ENCODE results near the gene RSRC1. TPM values are rescaled to one million over a fixed set of nuclear protein-coding genes. Genes with fewer than 3 reads are reported as not detected.

The RSRC1 gene
- total RNA-seq, 1 donor from 2014 or later, result 28.5 TPM

DNA sequence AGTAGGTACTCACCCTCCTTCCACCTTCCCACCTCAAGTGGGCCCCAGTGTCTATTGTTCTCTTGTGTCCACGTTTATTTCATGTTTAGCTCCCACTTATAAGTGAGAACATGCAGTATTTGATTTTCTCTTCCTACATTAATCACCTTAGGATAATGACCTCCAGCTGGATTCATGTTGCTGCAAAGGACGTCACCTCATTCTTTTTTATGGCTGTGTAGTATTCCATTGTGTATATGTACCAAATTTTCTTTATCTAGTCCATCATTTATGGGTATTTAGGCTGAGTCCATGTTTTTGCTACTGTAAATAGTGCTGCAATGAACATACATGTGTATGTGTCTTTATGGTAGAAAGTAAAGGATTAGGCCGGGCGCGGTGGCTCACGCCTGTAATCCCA, 455.2 kb downstream of the RSRC1 start:
- H3K27me3 ChIP-seq (ENCODE audit: insufficient read depth, low read length), result no peaks in the 10 kb centered on the region
- no peaks in the 10 kb centered on the region for H3K9me3 ChIP-seq (ENCODE audit: insufficient read depth, low read depth, low read length)
- Mint-ChIP-seq H3K27ac (ENCODE audit: unreplicated experiment) (no peak overlapping the region), H3K9me3 (ENCODE audit: unreplicated experiment) (no peaks in the 10 kb centered on the region), H3K4me1 (ENCODE audit: low read depth, unreplicated experiment) (peaks cover 7% of the 10 kb centered on the region), H3K4me3 (ENCODE audit: unreplicated experiment) (no peak overlapping the region), H3K27me3 (ENCODE audit: low read depth, unreplicated experiment) (peaks cover 2% of the 10 kb centered on the region), H3K36me3 (ENCODE audit: low read depth, unreplicated experiment) (no peaks in the 10 kb centered on the region)
- DNase-seq (ENCODE audit: low read depth) (no peak), FAIRE-seq (no peak)
- no peaks in the 10 kb centered on the region for H3K79me2 ChIP-seq (ENCODE audit: insufficient read depth, low read length)
- TF ChIP-seq, protein P1, sequence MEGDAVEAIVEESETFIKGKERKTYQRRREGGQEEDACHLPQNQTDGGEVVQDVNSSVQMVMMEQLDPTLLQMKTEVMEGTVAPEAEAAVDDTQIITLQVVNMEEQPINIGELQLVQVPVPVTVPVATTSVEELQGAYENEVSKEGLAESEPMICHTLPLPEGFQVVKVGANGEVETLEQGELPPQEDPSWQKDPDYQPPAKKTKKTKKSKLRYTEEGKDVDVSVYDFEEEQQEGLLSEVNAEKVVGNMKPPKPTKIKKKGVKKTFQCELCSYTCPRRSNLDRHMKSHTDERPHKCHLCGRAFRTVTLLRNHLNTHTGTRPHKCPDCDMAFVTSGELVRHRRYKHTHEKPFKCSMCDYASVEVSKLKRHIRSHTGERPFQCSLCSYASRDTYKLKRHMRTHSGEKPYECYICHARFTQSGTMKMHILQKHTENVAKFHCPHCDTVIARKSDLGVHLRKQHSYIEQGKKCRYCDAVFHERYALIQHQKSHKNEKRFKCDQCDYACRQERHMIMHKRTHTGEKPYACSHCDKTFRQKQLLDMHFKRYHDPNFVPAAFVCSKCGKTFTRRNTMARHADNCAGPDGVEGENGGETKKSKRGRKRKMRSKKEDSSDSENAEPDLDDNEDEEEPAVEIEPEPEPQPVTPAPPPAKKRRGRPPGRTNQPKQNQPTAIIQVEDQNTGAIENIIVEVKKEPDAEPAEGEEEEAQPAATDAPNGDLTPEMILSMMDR (IDR thresholded peaks at IDR 0.05; ENCODE audit: insufficient read depth, low read depth, low read length), result no peak
- no peak for TF ChIP-seq EZH2 (IDR thresholded peaks at IDR 0.05; ENCODE audit: insufficient read depth, low read length)
- H3K4me2 ChIP-seq (ENCODE audit: low read length), result no peak overlapping the region
- H4K20me1 ChIP-seq (ENCODE audit: insufficient read depth, low read length), result no peaks in the 10 kb centered on the region
- H3K36me3 ChIP-seq (ENCODE audit: insufficient read depth, low read length), result no peaks in the 10 kb centered on the region
- H3K27ac ChIP-seq (ENCODE audit: low read depth, low read length), result no peak overlapping the region
- no peak overlapping the region for H3K9ac ChIP-seq (ENCODE audit: low read length)
- H2AFZ ChIP-seq (ENCODE audit: low read depth, low read length), result no peak overlapping the region
- H3K4me3 ChIP-seq (ENCODE audit: insufficient read depth, low read depth, low read length), result no peak overlapping the region
- no peaks in the 10 kb centered on the region for H3K4me1 ChIP-seq (ENCODE audit: insufficient read depth, low read length)

DNA sequence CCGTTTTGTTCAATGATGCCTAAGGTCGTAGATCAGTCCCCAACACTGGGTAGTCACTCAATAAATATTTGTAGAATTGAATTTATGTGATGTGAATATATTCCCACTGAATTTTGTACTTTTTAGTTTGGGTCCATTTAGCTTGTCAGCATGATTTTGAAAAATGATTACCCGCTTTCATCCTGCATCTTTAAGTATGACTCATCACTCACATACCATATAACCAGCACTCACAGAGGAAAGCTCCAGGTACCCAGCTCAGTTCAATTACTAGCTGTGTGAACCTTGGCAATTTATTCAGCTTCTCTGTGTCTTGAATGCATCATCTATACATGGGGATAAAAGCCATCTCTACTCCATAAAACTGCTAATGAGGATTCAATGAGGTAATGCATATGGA, 458.9 kb downstream of the RSRC1 start:
- Histone ChIP-seq H3K27ac (ENCODE audit: low read depth, low read length) (no peak overlapping the region), H4K20me1 (ENCODE audit: insufficient read depth, low read length) (no peaks in the 10 kb centered on the region), H3K9ac (ENCODE audit: low read length) (no peak overlapping the region), H3K9me3 (ENCODE audit: insufficient read depth, low read depth, low read length) (no peaks in the 10 kb centered on the region), H3K4me2 (ENCODE audit: low read length) (no peak overlapping the region), H3K79me2 (ENCODE audit: insufficient read depth, low read length) (no peaks in the 10 kb centered on the region), H3K36me3 (ENCODE audit: insufficient read depth, low read length) (no peaks in the 10 kb centered on the region), H3K27me3 (ENCODE audit: insufficient read depth, low read length) (no peaks in the 10 kb centered on the region), H3K4me1 (ENCODE audit: insufficient read depth, low read length) (peaks cover 10% of the 10 kb centered on the region), H2AFZ (ENCODE audit: low read depth, low read length) (no peak overlapping the region), H3K4me3 (ENCODE audit: insufficient read depth, low read depth, low read length) (no peak overlapping the region)
- Mint-ChIP-seq H3K27me3 (ENCODE audit: low read depth, unreplicated experiment) (no peaks in the 10 kb centered on the region), H3K4me1 (ENCODE audit: low read depth, unreplicated experiment) (peaks cover 8% of the 10 kb centered on the region), H3K27ac (ENCODE audit: unreplicated experiment) (peak overlapping the region; percentile 42), H3K36me3 (ENCODE audit: low read depth, unreplicated experiment) (no peaks in the 10 kb centered on the region), H3K4me3 (ENCODE audit: unreplicated experiment) (no peak overlapping the region), H3K9me3 (ENCODE audit: unreplicated experiment) (no peaks in the 10 kb centered on the region)
- FAIRE-seq (no peak), DNase-seq (ENCODE audit: low read depth) (peak; percentile 18)
- TF ChIP-seq EZH2 (IDR thresholded peaks at IDR 0.05; ENCODE audit: insufficient read depth, low read length), result no peak
- TF ChIP-seq, protein P1 (IDR thresholded peaks at IDR 0.05; ENCODE audit: insufficient read depth, low read depth, low read length), result no peak

DNA sequence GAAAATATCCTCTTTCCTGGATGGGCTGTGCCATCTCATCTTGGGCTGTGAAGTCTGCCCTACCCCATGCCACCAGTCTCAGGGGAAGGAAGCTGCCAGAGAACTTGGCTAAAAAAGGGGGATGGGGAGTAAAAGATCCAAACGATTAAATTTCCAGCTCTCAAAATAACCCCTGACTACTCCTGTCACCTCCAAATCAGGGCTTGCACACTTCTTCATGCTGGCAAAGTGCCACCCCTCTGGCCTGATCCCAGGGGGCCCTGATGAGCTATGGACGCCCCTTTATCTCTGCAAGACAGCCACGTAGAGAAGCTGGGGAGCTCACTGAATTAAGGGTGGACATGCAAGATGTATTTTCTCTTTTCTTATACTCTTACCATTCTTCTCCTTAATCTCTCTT, 459.9 kb downstream of the RSRC1 start:
- H3K4me1 Mint-ChIP-seq (ENCODE audit: low read depth, unreplicated experiment), result peaks cover 8% of the 10 kb centered on the region
- H3K4me2 ChIP-seq (ENCODE audit: low read length), result no peak overlapping the region
- H3K9me3 Mint-ChIP-seq (ENCODE audit: unreplicated experiment), result no peaks in the 10 kb centered on the region
- no peak overlapping the region for H3K4me3 Mint-ChIP-seq (ENCODE audit: unreplicated experiment)
- H3K9me3 ChIP-seq (ENCODE audit: insufficient read depth, low read depth, low read length), result no peaks in the 10 kb centered on the region
- H3K36me3 Mint-ChIP-seq (ENCODE audit: low read depth, unreplicated experiment), result no peaks in the 10 kb centered on the region
- no peaks in the 10 kb centered on the region for H3K79me2 ChIP-seq (ENCODE audit: insufficient read depth, low read length)
- H3K4me3 ChIP-seq (ENCODE audit: insufficient read depth, low read depth, low read length), result no peak overlapping the region
- no peak overlapping the region for H3K27ac Mint-ChIP-seq (ENCODE audit: unreplicated experiment)
- H2AFZ ChIP-seq (ENCODE audit: low read depth, low read length), result no peak overlapping the region
- H3K36me3 ChIP-seq (ENCODE audit: insufficient read depth, low read length), result no peaks in the 10 kb centered on the region
- H3K4me1 ChIP-seq (ENCODE audit: insufficient read depth, low read length), result peaks cover 10% of the 10 kb centered on the region
- H3K27ac ChIP-seq (ENCODE audit: low read depth, low read length), result no peak overlapping the region
- H4K20me1 ChIP-seq (ENCODE audit: insufficient read depth, low read length), result no peaks in the 10 kb centered on the region
- H3K27me3 Mint-ChIP-seq (ENCODE audit: low read depth, unreplicated experiment), result no peaks in the 10 kb centered on the region
- FAIRE-seq (no peak), DNase-seq (ENCODE audit: low read depth) (no peak)
- no peak overlapping the region for H3K9ac ChIP-seq (ENCODE audit: low read length)
- H3K27me3 ChIP-seq (ENCODE audit: insufficient read depth, low read length), result no peaks in the 10 kb centered on the region
- TF ChIP-seq EZH2 (IDR thresholded peaks at IDR 0.05; ENCODE audit: insufficient read depth, low read length), result no peak
- TF ChIP-seq, protein P1 (IDR thresholded peaks at IDR 0.05; ENCODE audit: insufficient read depth, low read depth, low read length), result no peak

Data from astrocyte (in vitro differentiated cells and primary cell).